OCI-LY7 (cell line): ENCODE measurements around the gene PANK3. TPM values are rescaled to one million over a fixed set of nuclear protein-coding genes. Genes with fewer than 3 reads are reported as not detected.

Source experiments
- BruUV-seq: library from RNA; stranded (reverse); fragments of 400-500 nt; replicated peaks from 2 replicates; lab custom pipeline; 2021; lab: Mats Ljungman, UMichigan
- CTCF ChIA-PET: fragments of 300-600 bp; sonication (Branson Sonifier 250); formaldehyde crosslinking; loops from one replicate; lab custom pipeline; 2022; ENCODE audit warnings: antibody characterized with exemption; ENCODE audit not compliant: unreplicated experiment; lab: Charles Lee
- POLR2A ChIA-PET: fragments of 300-600 bp; sonication (Branson Sonifier 250); formaldehyde crosslinking; loops from one replicate; lab custom pipeline; 2022; ENCODE audit warnings: antibody characterized with exemption; lab: Charles Lee
- DNase-seq: peaks from one replicate; pipeline ENCODE4 v3.0.0-alpha.2; 2015; ENCODE audit warnings: low spot score
- H2AFZ ChIP-seq: fragments of 200-600 bp; sonication (generic), shearing (Covaris generic); 2 replicates; pipeline ENCODE4 v1.6.1; 2014; ENCODE audit warnings: mild to moderate bottlenecking, antibody characterized with exemption, low read length, moderate library complexity
- H3K27ac ChIP-seq: fragments of 200-600 bp; sonication (generic); 2 replicates; pipeline ENCODE4 v1.5.1; 2014; ENCODE audit warnings: mixed run types, low read depth, mild to moderate bottlenecking, moderate library complexity, low read length, inconsistent platforms; ENCODE audit not compliant: poor library complexity, severe bottlenecking
- H3K36me3 ChIP-seq: fragments of 200-600 bp; sonication (generic); 2 replicates; pipeline ENCODE4 v1.6.1; 2014; ENCODE audit warnings: mild to moderate bottlenecking, antibody characterized with exemption, low read length, moderate library complexity, mixed read lengths; ENCODE audit not compliant: insufficient read depth
- H3K4me1 ChIP-seq: fragments of 200-600 bp; sonication (generic); 2 replicates; pipeline ENCODE4 v1.5.1; 2014; ENCODE audit warnings: mild to moderate bottlenecking, low read length; ENCODE audit not compliant: insufficient read depth, poor library complexity, severe bottlenecking
- H3K4me2 ChIP-seq: fragments of 200-600 bp; sonication (generic); 2 replicates; pipeline ENCODE4 v1.6.1; 2014; ENCODE audit warnings: mild to moderate bottlenecking, low read length
- H3K4me3 ChIP-seq: fragments of 200-600 bp; sonication (generic); 2 replicates; pipeline ENCODE4 v1.5.1; 2014; ENCODE audit warnings: mild to moderate bottlenecking, low read depth, low read length; ENCODE audit not compliant: poor library complexity, severe bottlenecking
- H3K79me2 ChIP-seq: fragments of 200-600 bp; sonication (generic); 2 replicates; pipeline ENCODE4 v1.6.1; 2016; ENCODE audit warnings: low read depth, mild to moderate bottlenecking, low read length, moderate library complexity, mixed read lengths; ENCODE audit not compliant: insufficient read depth
- H3K9me2 ChIP-seq: fragments of 200-600 bp; sonication (generic); 2 replicates; pipeline ENCODE4 v1.6.1; 2016; ENCODE audit warnings: mild to moderate bottlenecking, low read length, mixed read lengths; ENCODE audit not compliant: insufficient read depth
- H3K9me3 ChIP-seq: fragments of 200-600 bp; sonication (generic); 2 replicates; pipeline ENCODE4 v1.6.1; 2014; ENCODE audit warnings: mild to moderate bottlenecking, mixed run types, low read length, mixed read lengths
- H4K20me1 ChIP-seq: fragments of 200-600 bp; sonication (generic); 2 replicates; pipeline ENCODE4 v1.6.1; 2014; ENCODE audit warnings: mild to moderate bottlenecking, antibody characterized with exemption, low read length, moderate library complexity, mixed read lengths; ENCODE audit not compliant: insufficient read depth
- EZH2phosphoT487 ChIP-seq: fragments of 200-600 bp; sonication (generic); IDR thresholded peaks from 2 replicates; pipeline ENCODE4 v1.6.1; 2018; ENCODE audit warnings: low read depth, borderline replicate concordance, mild to moderate bottlenecking, mixed run types, antibody characterized with exemption, low read length, moderate library complexity, mixed read lengths
- intact Hi-C: fragments of 100-400 bp; cut with micrococcal nuclease; formaldehyde crosslinking; loops from one replicate; pipeline ENCODE4 v1.10.0; 2022; ENCODE audit not compliant: unreplicated experiment
- total RNA-seq, 2 experiments: library from RNA; depleted of rRNA in 1 of 2; stranded (reverse); fragments of >200 nt in 1 of 2; shearing (Covaris generic) in 1 of 2; gene quantifications; 2 replicates each; pipeline ENCODE4 v1.2.3, GENCODE V29; 2014 to 2022
- TF ChIP-seq, protein P1 (sequence below): fragments of 200-600 bp; sonication (generic); conservative IDR thresholded peaks from 2 replicates; pipeline ENCODE4 v1.5.1; 2014; ENCODE audit warnings: mild to moderate bottlenecking, antibody characterized with exemption, low read length, moderate library complexity, mixed read lengths

PANK3 gene
- total RNA-seq, 2 experiments from 2014 or later = 33.9 to 76.6 TPM

DNA sequence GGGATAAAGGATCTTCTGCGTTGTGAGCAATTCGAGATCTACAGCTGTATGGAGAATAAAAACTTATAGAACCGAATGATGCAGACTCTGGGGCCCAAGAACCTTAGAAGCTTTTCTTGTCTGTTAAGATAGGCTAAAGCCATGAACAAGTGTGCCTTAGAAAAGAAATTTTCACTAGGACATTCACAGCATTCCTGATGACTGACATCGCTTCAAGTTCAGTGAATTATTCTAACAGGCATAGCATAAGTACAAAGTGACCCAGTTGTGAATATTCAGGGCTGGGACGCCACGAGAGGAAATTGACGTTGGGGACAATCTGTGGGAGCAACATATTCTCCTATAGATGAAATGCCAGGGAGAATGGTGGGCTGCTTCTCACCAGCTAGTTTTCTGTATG lies 32.0 kb upstream of the PANK3 start:
- Histone ChIP-seq H3K79me2 (no peaks in the 10 kb centered on the region), H3K4me2 (no peak overlapping the region), H3K4me1 (no peaks in the 10 kb centered on the region), H4K20me1 (no peaks in the 10 kb centered on the region), H3K36me3 (no peaks in the 10 kb centered on the region), H2AFZ (no peak overlapping the region), H3K9me2 (no peaks in the 10 kb centered on the region), H3K27ac (no peak overlapping the region), H3K4me3 (no peak overlapping the region), H3K9me3 (no peaks in the 10 kb centered on the region)
- ChIA-PET CTCF (no interaction called here), POLR2A (interaction anchor here (0.5 kb wide), 1 partner anchor 141 kb away, joined by 4 read pairs; no protein-coding TSS in a partner anchor)
- intact Hi-C loops = no loop called here
- no TSS peak for BruUV-seq
- TF ChIP-seq, protein P1, sequence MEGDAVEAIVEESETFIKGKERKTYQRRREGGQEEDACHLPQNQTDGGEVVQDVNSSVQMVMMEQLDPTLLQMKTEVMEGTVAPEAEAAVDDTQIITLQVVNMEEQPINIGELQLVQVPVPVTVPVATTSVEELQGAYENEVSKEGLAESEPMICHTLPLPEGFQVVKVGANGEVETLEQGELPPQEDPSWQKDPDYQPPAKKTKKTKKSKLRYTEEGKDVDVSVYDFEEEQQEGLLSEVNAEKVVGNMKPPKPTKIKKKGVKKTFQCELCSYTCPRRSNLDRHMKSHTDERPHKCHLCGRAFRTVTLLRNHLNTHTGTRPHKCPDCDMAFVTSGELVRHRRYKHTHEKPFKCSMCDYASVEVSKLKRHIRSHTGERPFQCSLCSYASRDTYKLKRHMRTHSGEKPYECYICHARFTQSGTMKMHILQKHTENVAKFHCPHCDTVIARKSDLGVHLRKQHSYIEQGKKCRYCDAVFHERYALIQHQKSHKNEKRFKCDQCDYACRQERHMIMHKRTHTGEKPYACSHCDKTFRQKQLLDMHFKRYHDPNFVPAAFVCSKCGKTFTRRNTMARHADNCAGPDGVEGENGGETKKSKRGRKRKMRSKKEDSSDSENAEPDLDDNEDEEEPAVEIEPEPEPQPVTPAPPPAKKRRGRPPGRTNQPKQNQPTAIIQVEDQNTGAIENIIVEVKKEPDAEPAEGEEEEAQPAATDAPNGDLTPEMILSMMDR = no peak
- TF ChIP-seq EZH2phosphoT487 = no peak
- no peak for DNase-seq

DNA sequence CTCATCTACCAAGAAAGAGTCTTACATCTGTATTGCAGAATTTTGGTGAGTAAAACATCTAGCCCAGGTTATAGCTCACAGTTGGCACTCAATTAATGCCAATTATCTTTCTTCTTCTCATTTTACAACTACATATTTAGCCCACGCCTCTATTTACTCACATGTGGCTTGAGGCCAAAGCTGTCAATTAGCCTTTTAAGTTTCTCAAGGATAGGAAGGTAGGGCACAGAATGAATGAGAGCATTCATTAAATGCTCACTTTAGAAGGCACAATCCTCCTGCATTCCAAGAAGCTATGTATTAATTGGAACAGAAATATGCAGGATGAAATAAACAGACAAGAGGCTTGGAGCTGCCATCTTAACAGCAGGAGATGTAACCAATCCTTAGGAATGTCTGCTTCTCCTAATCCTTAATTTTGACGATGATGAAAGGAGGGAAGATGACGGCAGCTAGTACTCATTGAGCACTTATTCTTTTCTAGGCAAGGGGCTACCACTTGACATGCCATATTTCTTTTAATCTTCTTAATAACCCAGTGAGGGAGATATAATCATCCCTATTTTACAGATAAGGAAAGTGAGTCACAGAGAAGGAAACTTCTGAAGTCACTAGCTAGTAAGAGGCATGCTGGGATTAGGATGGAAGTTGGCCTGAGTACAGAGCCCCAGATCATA lies 30.8 kb upstream of the PANK3 start:
- TF ChIP-seq, protein P1 = no peak
- TF ChIP-seq EZH2phosphoT487 = no peak
- Histone ChIP-seq H3K4me2 (no peak overlapping the region), H3K27ac (no peak overlapping the region), H3K4me3 (no peak overlapping the region), H2AFZ (no peak overlapping the region), H3K4me1 (no peaks in the 10 kb centered on the region), H3K36me3 (no peaks in the 10 kb centered on the region), H3K9me3 (no peaks in the 10 kb centered on the region), H3K79me2 (no peaks in the 10 kb centered on the region), H4K20me1 (no peaks in the 10 kb centered on the region), H3K9me2 (no peaks in the 10 kb centered on the region)
- CTCF ChIA-PET = no interaction called here
- BruUV-seq = no TSS peak
- intact Hi-C loops = no loop called here
- POLR2A ChIA-PET = interaction anchor here (0.6 kb wide), 3 partner anchors 23 to 178 kb away, joined by 3 to 5 read pairs (median 4); no protein-coding TSS in a partner anchor
- DNase-seq = no peak

DNA sequence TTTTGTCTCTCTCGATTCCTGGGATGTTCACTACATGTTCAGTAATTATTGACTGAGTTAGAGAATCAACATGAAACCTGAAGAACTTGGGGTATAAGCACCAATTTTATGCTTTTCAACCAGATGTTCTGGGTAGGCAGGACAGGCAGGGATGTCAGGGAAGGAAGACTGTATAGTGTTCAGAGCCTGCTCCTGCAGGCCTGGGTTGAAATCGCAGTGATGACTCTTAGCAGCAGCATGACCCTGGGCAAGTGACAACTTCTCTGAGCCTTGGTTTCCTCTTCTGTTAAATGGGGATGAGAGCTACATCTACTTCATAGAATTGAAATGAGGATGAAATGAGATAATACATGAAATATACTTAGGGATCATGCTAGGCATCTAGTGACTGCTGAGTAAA lies 29.7 kb upstream of the PANK3 start:
- TF ChIP-seq EZH2phosphoT487 = no peak
- TF ChIP-seq, protein P1 = no peak
- Histone ChIP-seq H3K36me3 (no peaks in the 10 kb centered on the region), H3K4me1 (no peaks in the 10 kb centered on the region), H3K9me3 (no peaks in the 10 kb centered on the region), H4K20me1 (no peaks in the 10 kb centered on the region), H3K4me2 (no peak overlapping the region), H3K27ac (no peak overlapping the region), H2AFZ (no peak overlapping the region), H3K4me3 (no peak overlapping the region), H3K9me2 (no peaks in the 10 kb centered on the region), H3K79me2 (no peaks in the 10 kb centered on the region)
- ChIA-PET CTCF (no interaction called here), POLR2A (no interaction called here)
- DNase-seq = no peak
- BruUV-seq = no TSS peak
- intact Hi-C loops = no loop called here
